Retinal pigment epithelial cell (primary cell): Measurements from ENCODE around the gene CCDC91.

Source experiments
- DNase-seq: peaks from one replicate; pipeline ENCODE4 v3.0.0-alpha.2; 2010; ENCODE audit warnings: low read depth
- H3K4me3 ChIP-seq: 2 replicates; pipeline ENCODE4 v1.5.1; 2011; ENCODE audit warnings: mild to moderate bottlenecking, low read length, control low read depth, moderate library complexity
- CTCF ChIP-seq: conservative IDR thresholded peaks from 2 replicates; pipeline ENCODE4 v1.5.1; 2011; ENCODE audit warnings: low read depth, low read length, control low read depth, inconsistent platforms

Gene CCDC91

DNA sequence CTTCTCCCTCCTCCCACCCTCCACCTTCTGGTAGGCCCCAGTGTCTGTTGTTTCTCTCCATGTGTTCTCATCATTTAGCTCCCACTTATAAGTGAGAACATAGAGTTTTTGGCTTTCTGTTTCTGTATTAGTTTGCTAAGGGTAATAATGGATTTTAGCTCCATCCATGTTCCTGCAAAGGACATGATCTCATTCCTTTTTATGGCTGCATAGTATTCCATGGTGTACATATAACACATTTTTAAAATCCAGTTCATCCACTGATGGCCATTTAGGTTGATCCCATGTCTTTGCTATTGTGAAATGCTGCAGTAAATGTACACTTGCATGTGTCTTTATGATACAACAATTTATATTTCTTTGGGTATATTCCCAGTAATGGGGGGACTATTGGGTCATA lies 96.1 kb downstream of the CCDC91 start:
- DNase-seq = no peak
- no peak overlapping the region for H3K4me3 ChIP-seq
- TF ChIP-seq CTCF = no peak

- no peak for TF ChIP-seq CTCF
- DNase-seq = no peak
- H3K4me3 ChIP-seq = no peak overlapping the region
These were observed 100.0 kb downstream of the CCDC91 start for GRCh38 chr12:28290262-28290661.

- H3K4me3 ChIP-seq = no peak overlapping the region
- no peak for DNase-seq
- no peak for TF ChIP-seq CTCF
These were observed 102.4 kb downstream of the CCDC91 start for GRCh38 chr12:28292699-28293098.

- DNase-seq = no peak
- TF ChIP-seq CTCF = no peak
- no peak overlapping the region for H3K4me3 ChIP-seq
These were observed 104.0 kb downstream of the CCDC91 start for GRCh38 chr12:28294300-28294699.

GRCh38 chr12:28296287-28296686 lies 106.0 kb downstream of the CCDC91 start:
- H3K4me3 ChIP-seq = no peak overlapping the region
- no peak for TF ChIP-seq CTCF
- DNase-seq = no peak

DNA sequence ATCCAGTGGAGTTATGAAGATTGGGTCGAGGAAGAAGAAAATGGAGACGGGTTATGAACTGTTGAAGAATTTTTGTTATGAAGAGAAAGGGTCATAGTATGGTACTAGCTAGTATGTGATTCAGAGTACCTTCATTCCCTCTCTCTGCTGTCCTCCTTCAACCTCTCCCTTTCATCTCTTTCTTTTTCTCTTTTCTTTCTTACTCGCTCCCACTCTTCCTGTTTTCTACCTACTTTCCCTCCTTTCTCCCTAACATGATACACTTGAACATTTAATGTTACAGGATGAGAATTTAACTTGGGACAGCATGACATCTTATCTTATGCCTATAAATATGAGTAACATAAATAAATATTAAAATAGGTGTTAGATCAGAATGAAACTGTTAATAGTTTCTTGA lies 112.9 kb downstream of the CCDC91 start:
- DNase-seq = no peak
- no peak overlapping the region for H3K4me3 ChIP-seq
- TF ChIP-seq CTCF = no peak

GRCh38 chr12:28306535-28306934 lies 116.3 kb downstream of the CCDC91 start:
- TF ChIP-seq CTCF = no peak
- H3K4me3 ChIP-seq = no peak overlapping the region
- DNase-seq = no peak
